NCI-H345 treated with DMSO at 0.1 percent for 48 hours (cell line): ENCODE measurements around the gene P2RX6.
A peak's percentile ranks its signal among the peaks of the same experiment; 100 is the strongest.

Experiments used
- DNase-seq: peaks from one replicate; lab custom pipeline; 2025; ENCODE audit not compliant: unreplicated experiment; lab: John Stamatoyannopoulos, UW

Gene P2RX6

GRCh38 chr22:21010426-21011113, 4.4 kb upstream of the P2RX6 start:
- no peak for DNase-seq

- DNase-seq: no peak
Observed at GRCh38 chr22:21012446-21013407, 2.2 kb upstream of the P2RX6 start.

GRCh38 chr22:21013657-21014201, 1.2 kb upstream of the P2RX6 start:
- no peak for DNase-seq

- peak; percentile 79 for DNase-seq
Observed at GRCh38 chr22:21014202-21014725, 701 bp upstream of the P2RX6 start.

- DNase-seq: no peak
Observed at GRCh38 chr22:21015466-21016006, 571 bp downstream of the P2RX6 start.

GRCh38 chr22:21016644-21017420, 1.9 kb downstream of the P2RX6 start:
- no peak for DNase-seq

GRCh38 chr22:21018314-21018713, 3.3 kb downstream of the P2RX6 start:
- no peak for DNase-seq

GRCh38 chr22:21020802-21021429, 6.0 kb downstream of the P2RX6 start:
- DNase-seq: no peak

GRCh38 chr22:21022507-21022906, 7.5 kb downstream of the P2RX6 start:
- DNase-seq: no peak

- no peak for DNase-seq
Observed at GRCh38 chr22:21022955-21023614, 8.1 kb downstream of the P2RX6 start.

- DNase-seq: no peak
Observed at GRCh38 chr22:21025266-21025665, 10.3 kb downstream of the P2RX6 start.

- no peak for DNase-seq
Observed at GRCh38 chr22:21025763-21026755, 11.1 kb downstream of the P2RX6 start.

- no peak for DNase-seq
Observed at GRCh38 chr22:21026783-21027692, 12.1 kb downstream of the P2RX6 start.

- DNase-seq: no peak
Observed at GRCh38 chr22:21028277-21029251, 13.6 kb downstream of the P2RX6 start.

- DNase-seq: no peak
Observed at GRCh38 chr22:21029486-21030025, 14.6 kb downstream of the P2RX6 start.

GRCh38 chr22:21030032-21030431, 15.1 kb downstream of the P2RX6 start:
- DNase-seq: no peak
